Brain microvascular endothelial cell (primary cell): Measurements from ENCODE around the gene RAPGEF4.

Experiments
- DNase-seq: peaks from one replicate; pipeline ENCODE4 v3.0.0-alpha.2; 2020
- H3K27ac ChIP-seq: fragments of 250-450 bp; sonication (Bioruptor Pico); 2 replicates; pipeline ENCODE4 v1.5.1; 2020; ENCODE audit warnings: mild to moderate bottlenecking, moderate library complexity
- H3K27me3 ChIP-seq: fragments of 250-450 bp; sonication (Bioruptor Pico); replicated peaks from 2 replicates; pipeline ENCODE4 v1.5.1; 2020; ENCODE audit warnings: mild to moderate bottlenecking
- H3K36me3 ChIP-seq: fragments of 250-450 bp; sonication (Bioruptor Pico); replicated peaks from 2 replicates; pipeline ENCODE4 v1.5.1; 2020; ENCODE audit warnings: mild to moderate bottlenecking
- H3K4me3 ChIP-seq: 2 replicates; pipeline ENCODE4 v1.5.1; 2011; ENCODE audit warnings: low read depth, mild to moderate bottlenecking, control low read depth, low read length, moderate library complexity
- CTCF ChIP-seq: IDR thresholded peaks from 2 replicates; pipeline ENCODE4 v1.5.1; 2011; ENCODE audit warnings: low read depth, mild to moderate bottlenecking, moderate library complexity, low read length, control low read depth, inconsistent platforms; ENCODE audit errors: missing control alignments
- in situ Hi-C: cut with HindIII; loops from 2 replicates; pipeline ENCODE4 v1.10.0; 2017; ENCODE audit warnings: low sequenced_read_pairs, low pct_ligation_motif_present

The RAPGEF4 gene

GRCh38 chr2:172860336-172860707 lies 124.7 kb downstream of the RAPGEF4 start:
- DNase-seq: no peak
- no peak for TF ChIP-seq CTCF
- Histone ChIP-seq H3K4me3 (no peak overlapping the region), H3K36me3 (no peaks in the 10 kb centered on the region), H3K27ac (no peak overlapping the region), H3K27me3 (no peaks in the 10 kb centered on the region)
- in situ Hi-C loops: no loop called here

- in situ Hi-C loops: no loop called here
- Histone ChIP-seq H3K27me3 (no peaks in the 10 kb centered on the region), H3K27ac (no peak overlapping the region), H3K36me3 (no peaks in the 10 kb centered on the region), H3K4me3 (no peak overlapping the region)
- TF ChIP-seq CTCF: no peak
- DNase-seq: no peak
These were observed 125.5 kb downstream of the RAPGEF4 start for GRCh38 chr2:172861098-172861497.

- in situ Hi-C loops: no loop called here
- no peak overlapping the region for H3K27ac ChIP-seq
- H3K36me3 ChIP-seq: no peaks in the 10 kb centered on the region
- no peaks in the 10 kb centered on the region for H3K27me3 ChIP-seq
- no peak for DNase-seq
- no peak overlapping the region for H3K4me3 ChIP-seq
- TF ChIP-seq CTCF: no peak
These were observed 126.2 kb downstream of the RAPGEF4 start for GRCh38 chr2:172861656-172862476.

GRCh38 chr2:172863341-172863740 lies 127.7 kb downstream of the RAPGEF4 start:
- no peaks in the 10 kb centered on the region for H3K27me3 ChIP-seq
- no peaks in the 10 kb centered on the region for H3K36me3 ChIP-seq
- no peak for DNase-seq
- no peak overlapping the region for H3K4me3 ChIP-seq
- no peak for TF ChIP-seq CTCF
- no peak overlapping the region for H3K27ac ChIP-seq
- in situ Hi-C loops: no loop called here

GRCh38 chr2:172864182-172864581 lies 128.5 kb downstream of the RAPGEF4 start:
- H3K27me3 ChIP-seq: no peaks in the 10 kb centered on the region
- no peak overlapping the region for H3K27ac ChIP-seq
- peak; percentile 87 for TF ChIP-seq CTCF
- peak; percentile 36 for DNase-seq
- in situ Hi-C loops: no loop called here
- H3K36me3 ChIP-seq: no peaks in the 10 kb centered on the region
- no peak overlapping the region for H3K4me3 ChIP-seq

GRCh38 chr2:172865422-172865821 lies 129.8 kb downstream of the RAPGEF4 start:
- no peak overlapping the region for H3K27ac ChIP-seq
- H3K4me3 ChIP-seq: no peak overlapping the region
- peak; percentile 63 for TF ChIP-seq CTCF
- H3K36me3 ChIP-seq: no peaks in the 10 kb centered on the region
- no peak for DNase-seq
- in situ Hi-C loops: no loop called here
- H3K27me3 ChIP-seq: no peaks in the 10 kb centered on the region
